OCI-M1 (cell line): Measurements from ENCODE around the gene ZNF367.

Experiments used
- DNase-seq: peaks from one replicate; lab custom pipeline; 2025; lab: John Stamatoyannopoulos, UW

ZNF367 gene

GRCh38 chr9:96436456-96437126 lies 18.4 kb upstream of the ZNF367 start:
- no peak for DNase-seq

- no peak for DNase-seq
These were observed 17.9 kb upstream of the ZNF367 start for GRCh38 chr9:96436063-96436455.

GRCh38 chr9:96435345-96435744 lies 17.2 kb upstream of the ZNF367 start:
- no peak for DNase-seq

GRCh38 chr9:96430377-96430776 lies 12.2 kb upstream of the ZNF367 start:
- no peak for DNase-seq

GRCh38 chr9:96429732-96430131 lies 11.6 kb upstream of the ZNF367 start:
- no peak for DNase-seq

GRCh38 chr9:96425500-96426169 lies 7.5 kb upstream of the ZNF367 start:
- DNase-seq: peak; percentile 29

GRCh38 chr9:96423985-96424336 lies 5.8 kb upstream of the ZNF367 start:
- DNase-seq: no peak

- DNase-seq: no peak
These were observed 5.3 kb upstream of the ZNF367 start for GRCh38 chr9:96423322-96423984.

- DNase-seq: peak; percentile 86
These were observed 2.5 kb upstream of the ZNF367 start for GRCh38 chr9:96420468-96421219.

GRCh38 chr9:96419691-96419969 lies 1.5 kb upstream of the ZNF367 start:
- no peak for DNase-seq

- DNase-seq: peak; percentile 92
These were observed 935 bp upstream of the ZNF367 start for GRCh38 chr9:96418920-96419690.

- no peak for DNase-seq
These were observed 498 bp downstream of the ZNF367 start for GRCh38 chr9:96417661-96418082.

- peak; percentile 89 for DNase-seq
These were observed 1.1 kb downstream of the ZNF367 start for GRCh38 chr9:96417051-96417586.

- DNase-seq: peak; percentile 87
These were observed 4.6 kb downstream of the ZNF367 start for GRCh38 chr9:96413302-96414221.

- DNase-seq: no peak
These were observed 5.8 kb downstream of the ZNF367 start for GRCh38 chr9:96412174-96412913.

GRCh38 chr9:96411129-96411838 lies 6.9 kb downstream of the ZNF367 start:
- no peak for DNase-seq

- peak; percentile 13 for DNase-seq
These were observed 9.5 kb downstream of the ZNF367 start for GRCh38 chr9:96408409-96409280.
